Superior temporal gyrus (tissue), 1 donor: ENCODE measurements around the gene CEP350.
A peak's percentile ranks its signal among the peaks of the same experiment; 100 is the strongest.
"Not testable (repeated sequence)": the region's sequence is repeated elsewhere in the genome, so short reads cannot be mapped to it uniquely, and the experiment has no call there.

Experiments used
- DNase-seq: peaks from one replicate; pipeline ENCODE4 v3.0.0-alpha.2; 2016; ENCODE audit errors: extremely low spot score

CEP350 gene

GRCh38 chr1:179984101-179984500, 29.5 kb downstream of the CEP350 start:
- no peak for DNase-seq

- DNase-seq, result no peak
These were observed 30.3 kb downstream of the CEP350 start for GRCh38 chr1:179984942-179985341.

- DNase-seq, result no peak
These were observed 36.2 kb downstream of the CEP350 start for GRCh38 chr1:179990847-179991246.

- DNase-seq, result no peak
These were observed 41.0 kb downstream of the CEP350 start for GRCh38 chr1:179995576-179995975.

GRCh38 chr1:179996099-179996498, 41.5 kb downstream of the CEP350 start:
- no peak for DNase-seq

GRCh38 chr1:180000575-180000974, 46.0 kb downstream of the CEP350 start:
- no peak for DNase-seq

GRCh38 chr1:180002437-180002836, 47.8 kb downstream of the CEP350 start:
- DNase-seq, result no peak

GRCh38 chr1:180003026-180003695, 48.6 kb downstream of the CEP350 start:
- no peak for DNase-seq

GRCh38 chr1:180006762-180007161, 52.2 kb downstream of the CEP350 start:
- DNase-seq, result not testable (repeated sequence)

GRCh38 chr1:180020017-180020416, 65.4 kb downstream of the CEP350 start:
- no peak for DNase-seq

- DNase-seq, result no peak
These were observed 71.9 kb downstream of the CEP350 start for GRCh38 chr1:180026556-180026955.

GRCh38 chr1:180027949-180028445, 73.4 kb downstream of the CEP350 start:
- DNase-seq, result no peak

GRCh38 chr1:180028864-180029263, 74.3 kb downstream of the CEP350 start:
- no peak for DNase-seq

GRCh38 chr1:180029524-180030135, 75.0 kb downstream of the CEP350 start:
- no peak for DNase-seq

GRCh38 chr1:180031664-180032063, 77.1 kb downstream of the CEP350 start:
- DNase-seq, result no peak

GRCh38 chr1:180033390-180033789, 78.8 kb downstream of the CEP350 start:
- DNase-seq, result no peak

GRCh38 chr1:180040034-180040433, 85.4 kb downstream of the CEP350 start:
- peak; percentile 42 for DNase-seq

- DNase-seq, result no peak
These were observed 87.0 kb downstream of the CEP350 start for GRCh38 chr1:180041582-180041981.

GRCh38 chr1:180042988-180043622, 88.5 kb downstream of the CEP350 start:
- DNase-seq, result no peak

- no peak for DNase-seq
These were observed 89.2 kb downstream of the CEP350 start for GRCh38 chr1:180043785-180044184.

GRCh38 chr1:180046674-180047073, 92.1 kb downstream of the CEP350 start:
- no peak for DNase-seq

- DNase-seq, result no peak
These were observed 99.3 kb downstream of the CEP350 start for GRCh38 chr1:180053594-180054567.
